Muscle of arm (tissue), 12 donors: ENCODE measurements around the gene CAPN2. TPM values are rescaled to one million over a fixed set of nuclear protein-coding genes. Genes with fewer than 3 reads are reported as not detected.
"Not testable (repeated sequence)": the region's sequence is repeated elsewhere in the genome, so short reads cannot be mapped to it uniquely, and the experiment has no call there.

Experiments
- DNase-seq: peaks from one replicate; pipeline ENCODE4 v3.0.0-alpha.2; 2013
- polyA plus RNA-seq, 12 donors: library from polyadenylated mRNA; unstranded; fragments of 120-200 nt; gene quantifications; one replicate each; pipeline ENCODE4 v1.2.1, GENCODE V29; 2013; ENCODE audit not compliant: insufficient read length in 12 of 12

The CAPN2 gene
- polyA plus RNA-seq, 12 donors, result 77.6 to 121 (median 103) TPM; not detected in 1

GRCh38 chr1:223780318-223780717 lies 68.0 kb downstream of the CAPN2 start:
- no peak for DNase-seq

DNA sequence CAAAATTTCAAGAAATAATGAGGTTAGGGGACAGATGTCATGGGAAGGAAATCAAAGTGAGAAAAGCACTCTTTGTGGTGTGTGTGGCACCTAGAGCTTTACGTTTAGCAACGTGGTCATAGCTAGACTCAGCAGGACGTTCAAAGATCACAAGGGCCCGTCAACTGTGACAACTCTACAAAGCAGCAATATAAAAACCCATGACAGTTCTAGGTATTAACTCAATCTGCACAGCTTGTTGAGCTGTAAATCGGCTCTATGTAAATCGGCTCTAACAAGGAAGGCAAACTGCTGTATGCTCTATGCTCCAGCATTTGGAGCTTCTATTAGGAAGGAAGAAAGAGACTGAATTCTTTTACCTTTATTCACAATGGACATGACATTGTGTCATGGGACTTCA lies 68.6 kb downstream of the CAPN2 start:
- no peak for DNase-seq

DNA sequence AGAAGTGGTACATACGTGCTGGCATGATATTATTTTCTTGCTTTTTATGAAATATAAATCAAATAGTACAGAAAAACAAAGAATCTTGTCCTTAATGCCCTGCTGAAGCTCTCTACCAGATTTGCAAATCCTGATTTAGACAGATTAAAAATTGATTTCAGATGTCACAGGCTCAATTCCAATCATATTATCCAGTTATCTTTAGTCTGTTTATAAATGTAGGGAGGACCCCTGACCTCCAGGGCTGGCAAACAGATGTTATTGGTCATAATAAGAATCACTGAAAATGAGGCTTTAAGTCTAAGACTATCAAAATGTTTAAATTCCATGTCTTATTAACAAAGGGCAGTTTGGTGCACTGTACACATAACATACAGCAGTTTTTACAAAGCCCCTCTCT lies 71.3 kb downstream of the CAPN2 start:
- DNase-seq, result no peak

DNA sequence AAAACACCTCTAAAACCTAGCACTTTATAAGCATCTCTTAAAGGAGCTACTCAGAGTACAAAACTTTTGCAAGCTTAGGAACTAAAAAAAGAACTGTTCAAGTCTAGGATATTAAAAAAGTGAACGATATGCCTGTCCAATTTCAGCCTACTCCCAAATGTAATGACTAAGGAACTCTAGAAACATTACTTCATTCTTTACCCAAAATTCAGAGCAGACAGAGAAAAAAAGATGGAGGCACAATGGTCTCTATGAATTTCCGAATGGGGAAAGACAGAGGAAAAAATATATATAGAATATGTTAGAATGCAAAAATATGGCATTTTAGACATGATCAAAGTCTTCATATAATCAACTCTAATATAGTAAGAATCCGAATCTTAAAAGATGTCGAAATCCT lies 72.2 kb downstream of the CAPN2 start:
- DNase-seq, result no peak

DNA sequence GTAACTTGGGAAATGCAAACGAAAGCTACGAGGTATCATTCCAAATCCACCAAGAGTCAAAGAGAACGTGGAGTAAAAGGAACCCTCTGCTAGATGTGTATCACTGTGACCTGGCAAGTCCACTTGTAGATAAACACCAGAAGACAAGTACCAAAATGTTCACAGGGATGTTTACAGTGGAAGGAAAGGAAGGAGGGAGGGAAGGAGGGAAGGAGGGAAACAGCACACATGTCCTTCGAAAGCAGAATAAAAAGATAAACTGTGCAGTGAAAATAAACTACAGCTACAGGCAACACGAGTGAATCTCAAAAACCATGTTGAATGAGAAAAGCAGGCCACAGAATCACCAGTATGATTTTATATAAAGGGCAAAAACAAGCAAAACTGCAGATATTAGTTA lies 73.5 kb downstream of the CAPN2 start:
- no peak for DNase-seq

DNA sequence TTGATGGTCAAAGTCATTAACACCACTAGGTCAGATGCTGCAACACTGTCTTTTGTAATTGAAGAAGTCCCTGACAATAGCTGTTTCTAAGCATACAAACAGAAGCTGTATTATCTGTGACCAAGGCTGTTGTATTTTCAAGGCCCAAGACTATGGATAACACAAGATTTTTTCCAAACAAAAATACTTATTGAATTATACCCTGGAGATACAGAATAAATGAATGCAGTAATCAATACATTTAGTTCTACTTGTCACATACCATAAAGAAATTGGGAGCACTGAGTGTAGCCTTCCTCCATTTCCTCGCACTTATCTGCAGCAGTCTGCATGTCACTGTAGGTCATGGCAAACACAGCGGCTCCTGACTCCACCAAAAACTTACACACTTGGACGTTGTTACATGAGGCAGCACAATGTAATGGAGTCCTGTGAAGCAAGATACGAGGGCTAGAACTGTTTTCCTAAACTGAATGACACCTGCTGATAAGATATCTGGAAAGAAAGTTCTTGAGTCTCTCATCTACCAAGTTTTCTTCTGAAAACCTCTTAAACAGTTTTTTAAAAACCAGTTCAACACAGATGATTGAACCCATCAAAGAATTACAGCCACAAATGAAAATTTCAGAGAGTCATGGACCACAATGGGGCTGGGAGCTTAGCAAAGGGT lies 76.5 kb downstream of the CAPN2 start:
- DNase-seq, result no peak

GRCh38 chr1:223792046-223792445 lies 79.7 kb downstream of the CAPN2 start:
- no peak for DNase-seq

DNA sequence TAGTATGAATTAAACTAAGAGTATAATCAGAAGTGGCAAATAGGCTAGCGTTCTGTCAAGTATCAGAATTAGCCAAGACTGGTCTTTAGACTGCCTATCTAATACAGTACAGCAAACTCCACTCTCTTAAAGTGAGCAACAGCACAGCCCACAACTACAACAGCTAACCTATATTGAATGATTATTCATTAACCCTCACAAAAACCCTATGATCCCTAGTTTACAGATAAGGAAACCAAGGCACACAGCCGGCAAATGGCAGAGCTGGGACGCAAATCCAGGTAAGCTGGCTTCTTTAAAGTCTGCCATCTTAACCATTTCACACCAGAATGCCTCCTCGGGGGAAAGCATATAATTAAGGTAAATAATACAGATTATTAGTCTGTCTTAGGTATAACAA lies 81.4 kb downstream of the CAPN2 start:
- no peak for DNase-seq

- DNase-seq, result no peak
Observed at GRCh38 chr1:223794136-223794880, 82.0 kb downstream of the CAPN2 start.

DNA sequence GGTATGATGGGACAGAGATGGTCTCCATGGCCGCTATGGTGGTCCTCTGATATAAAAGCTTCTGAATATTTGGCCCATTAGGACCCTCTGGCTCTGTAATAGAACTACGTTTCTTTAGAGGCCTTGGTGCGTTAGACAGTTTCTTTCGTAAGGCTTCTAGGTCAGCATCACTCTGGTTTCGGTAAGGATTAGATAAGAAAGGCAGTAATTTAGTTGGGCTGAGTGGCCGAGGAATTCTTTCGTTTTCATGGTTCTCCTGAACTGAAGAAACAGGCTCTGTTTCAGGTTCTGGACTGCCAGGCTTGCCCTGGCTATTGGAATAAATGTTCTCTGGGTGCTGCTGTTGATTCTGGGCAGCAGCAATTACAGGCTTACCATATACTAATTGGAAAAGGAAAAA lies 83.9 kb downstream of the CAPN2 start:
- DNase-seq, result no peak

- DNase-seq, result no peak
Observed at GRCh38 chr1:223802032-223802431, 89.7 kb downstream of the CAPN2 start.

DNA sequence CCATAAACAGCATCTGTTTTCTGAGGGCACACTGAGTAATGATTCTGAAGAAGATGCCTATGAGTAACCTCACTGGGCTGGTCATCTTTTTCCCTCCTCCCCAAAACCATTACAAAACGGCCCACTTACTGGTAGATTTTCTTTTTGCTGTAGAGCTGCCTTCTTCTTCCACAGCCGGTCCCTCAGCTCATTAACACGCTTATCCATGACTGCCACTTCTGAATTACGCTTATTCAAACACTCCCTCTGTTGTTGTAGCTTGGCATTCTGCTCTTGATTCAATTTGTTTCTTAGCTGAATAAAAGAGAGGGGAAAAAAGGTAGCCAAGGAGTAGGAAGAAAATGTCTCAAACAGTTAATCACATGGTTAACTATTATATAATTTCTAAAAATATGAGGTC lies 90.3 kb downstream of the CAPN2 start:
- no peak for DNase-seq

- no peak for DNase-seq
Observed at GRCh38 chr1:223803211-223803610, 90.9 kb downstream of the CAPN2 start.

- DNase-seq, result not testable (repeated sequence)
Observed at GRCh38 chr1:223809905-223810304, 97.6 kb downstream of the CAPN2 start.

- no peak for DNase-seq
Observed at GRCh38 chr1:223810586-223810985, 98.2 kb downstream of the CAPN2 start.

GRCh38 chr1:223811634-223812101 lies 99.3 kb downstream of the CAPN2 start:
- peak; percentile 41 for DNase-seq

GRCh38 chr1:223813645-223814044 lies 101.3 kb downstream of the CAPN2 start:
- no peak for DNase-seq

DNA sequence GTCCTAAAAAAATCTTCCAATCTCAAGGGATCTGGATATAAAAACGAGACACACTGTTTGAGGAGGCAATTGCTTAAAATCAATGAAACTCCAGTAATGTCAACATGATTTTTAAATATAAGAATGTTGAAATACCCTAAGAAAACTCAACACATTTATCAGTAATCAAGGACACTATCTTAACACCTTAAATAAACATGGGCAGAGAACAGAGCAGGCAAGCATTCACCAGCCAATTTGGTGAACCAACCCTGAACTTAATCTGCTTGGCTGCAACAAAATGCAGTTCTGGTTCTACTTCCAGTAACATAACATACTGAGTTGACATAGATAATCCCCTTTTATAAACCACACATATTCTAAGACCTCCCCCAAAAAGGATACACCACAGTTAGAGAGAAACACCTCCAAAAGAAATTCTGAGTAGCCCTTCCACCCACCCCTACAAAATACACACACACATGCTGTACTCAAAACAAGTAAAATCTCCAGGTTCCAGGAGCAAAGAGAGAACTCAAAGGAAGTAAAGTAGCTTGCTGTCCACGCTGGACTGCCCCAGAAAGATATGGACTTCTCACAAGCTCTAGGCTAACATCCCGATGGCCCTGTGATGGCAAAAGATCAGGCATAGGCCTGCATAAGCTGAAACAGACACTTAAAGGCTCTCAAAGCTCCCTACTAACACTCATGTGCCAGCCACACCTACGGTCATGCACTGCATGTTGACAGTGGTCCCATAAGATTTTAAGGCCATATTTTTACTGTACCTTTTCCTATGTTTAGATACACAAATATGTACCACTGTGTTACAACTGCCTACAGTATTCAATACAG lies 102.9 kb downstream of the CAPN2 start:
- DNase-seq, result no peak

DNA sequence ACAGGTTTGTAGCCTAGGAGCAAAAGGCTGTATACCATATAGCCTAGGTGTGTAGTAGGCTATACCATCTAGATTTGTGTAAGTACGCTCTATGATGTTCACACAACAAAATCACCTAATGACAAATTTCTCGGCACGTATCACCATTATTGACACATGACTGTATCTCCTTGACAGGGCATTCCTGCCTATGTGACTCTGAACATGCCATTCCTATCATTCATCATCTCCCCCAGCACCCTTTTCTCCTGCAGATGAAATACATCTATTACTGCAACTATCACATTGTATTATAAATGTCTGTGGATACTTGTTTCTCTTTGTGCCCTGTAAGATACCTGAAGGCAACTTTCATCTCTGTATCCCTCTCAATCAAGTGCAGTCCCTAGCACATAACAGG lies 103.5 kb downstream of the CAPN2 start:
- DNase-seq, result no peak

- not testable (repeated sequence) for DNase-seq
Observed at GRCh38 chr1:223817265-223817664, 104.9 kb downstream of the CAPN2 start.

DNA sequence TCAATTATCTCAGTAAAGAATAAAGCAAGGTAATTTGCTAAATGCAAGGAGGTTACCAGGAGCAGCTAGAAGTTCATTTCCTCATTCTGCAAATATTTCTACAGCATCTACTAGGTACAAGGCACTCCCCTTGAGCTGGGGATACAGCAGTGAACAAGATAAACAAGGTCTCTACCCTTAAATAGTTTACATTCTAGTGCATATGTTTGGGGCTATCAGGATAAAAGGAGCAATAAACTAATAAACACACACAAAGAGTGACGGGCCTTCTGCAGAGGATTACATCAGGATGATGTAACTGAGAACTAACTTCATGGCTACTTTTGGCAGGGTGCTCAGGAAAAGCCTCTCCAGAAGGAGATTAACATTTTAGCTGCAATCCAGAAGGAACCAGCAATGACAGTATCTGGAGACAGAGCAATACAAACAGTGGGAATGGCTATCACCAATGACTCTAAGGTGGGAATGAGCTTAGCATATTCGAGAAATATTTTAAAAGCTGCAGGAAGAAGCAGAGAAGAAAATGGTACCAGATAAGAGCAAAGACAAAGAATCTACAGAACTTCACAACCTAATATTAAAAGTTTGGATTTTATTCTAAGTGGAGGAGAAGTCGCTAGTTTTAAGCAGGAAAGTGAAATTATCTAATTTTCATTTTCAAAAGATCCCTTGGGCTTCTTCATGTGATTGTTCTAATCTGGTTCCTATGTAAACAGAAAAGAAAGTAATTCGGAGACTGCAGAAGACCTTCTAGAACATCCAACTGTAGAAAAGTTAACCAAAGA lies 107.6 kb downstream of the CAPN2 start:
- no peak for DNase-seq

GRCh38 chr1:223820515-223820858 lies 108.1 kb downstream of the CAPN2 start:
- DNase-seq, result no peak
